ENCODE data around the gene NDC1. TPM values are rescaled to one million over a fixed set of nuclear protein-coding genes. Genes with fewer than 3 reads are reported as not detected.

NDC1 gene
- total RNA-seq, 1 donor from 2014 or later, result 15.6 TPM

- DNase-seq (ENCODE audit: extremely low read depth, low read depth, low spot score), result no peak
These were observed 105.2 kb downstream of the NDC1 start for GRCh38 chr1:53732912-53733317.

GRCh38 chr1:53732409-53732808 is 105.7 kb downstream of the NDC1 start:
- DNase-seq (ENCODE audit: extremely low read depth, low read depth, low spot score), result no peak

DNA sequence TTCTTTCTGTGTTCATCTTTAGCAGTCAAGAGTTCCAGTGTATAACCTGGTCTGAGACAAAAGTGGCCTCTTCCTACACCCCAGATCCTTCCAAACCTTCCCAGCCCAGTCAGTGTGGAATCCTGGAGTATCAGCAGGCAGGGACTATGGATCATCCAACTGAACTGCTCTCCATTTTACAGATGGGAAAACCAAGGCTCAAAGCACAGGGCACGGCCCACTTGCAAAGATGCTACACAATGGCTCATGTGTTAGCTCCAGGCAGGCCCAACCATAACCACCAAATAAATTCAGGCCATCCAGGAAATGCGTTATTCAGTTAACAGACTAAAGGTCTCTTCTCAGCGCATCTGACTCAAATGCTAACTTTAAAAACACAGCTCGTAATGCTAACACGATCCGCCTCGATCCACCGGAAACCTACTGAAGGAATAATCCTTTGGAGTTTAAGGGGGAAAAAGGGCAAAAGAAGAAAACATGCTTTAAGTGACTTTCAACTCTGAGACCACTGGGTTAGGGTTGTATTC is 106.3 kb downstream of the NDC1 start:
- no peak for DNase-seq (ENCODE audit: extremely low read depth, low read depth, low spot score)

GRCh38 chr1:53731043-53731600 is 107.0 kb downstream of the NDC1 start:
- DNase-seq (ENCODE audit: extremely low read depth, low read depth, low spot score), result no peak

- DNase-seq (ENCODE audit: extremely low read depth, low read depth, low spot score), result no peak
These were observed 107.8 kb downstream of the NDC1 start for GRCh38 chr1:53730224-53730865.

DNA sequence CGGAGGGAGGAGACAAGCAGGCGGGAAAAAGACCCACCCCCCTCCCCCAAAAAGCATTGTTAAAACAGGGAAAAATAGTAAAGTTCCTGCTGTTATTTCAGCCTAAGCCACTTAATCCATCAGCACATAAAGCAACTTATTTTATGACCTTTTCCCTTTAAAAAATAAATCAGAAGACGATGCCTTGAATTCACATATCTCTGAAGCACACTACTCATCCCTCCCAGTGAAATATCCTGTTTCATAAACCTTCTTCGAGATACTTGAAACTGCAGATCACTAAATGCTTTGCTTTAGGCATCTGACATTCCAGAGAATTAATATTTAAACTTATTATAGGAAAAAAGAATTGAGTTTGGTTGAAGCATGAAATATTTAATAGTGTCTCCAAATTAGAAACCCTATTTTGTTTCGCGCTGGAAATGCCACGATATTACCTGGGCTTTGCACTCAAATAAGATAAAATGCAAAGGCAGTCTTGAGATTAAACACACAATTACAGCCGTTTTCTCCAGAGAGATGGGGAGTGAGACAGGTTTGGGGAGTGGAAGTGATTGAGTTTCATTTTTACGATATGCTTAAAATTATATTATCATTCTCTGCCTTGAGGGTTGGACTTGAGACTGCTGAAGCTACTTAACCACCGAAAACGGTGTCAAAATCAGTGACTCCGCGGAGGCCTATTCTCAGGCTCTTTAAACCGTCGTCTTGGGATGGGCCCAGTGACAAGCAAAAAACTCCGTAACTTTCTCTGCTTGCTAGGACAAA is 108.5 kb downstream of the NDC1 start:
- no peak for DNase-seq (ENCODE audit: extremely low read depth, low read depth, low spot score)

- no peak for DNase-seq (ENCODE audit: extremely low read depth, low read depth, low spot score)
These were observed 109.2 kb downstream of the NDC1 start for GRCh38 chr1:53728702-53729455.

GRCh38 chr1:53728196-53728595 is 109.9 kb downstream of the NDC1 start:
- DNase-seq (ENCODE audit: extremely low read depth, low read depth, low spot score), result no peak

DNA sequence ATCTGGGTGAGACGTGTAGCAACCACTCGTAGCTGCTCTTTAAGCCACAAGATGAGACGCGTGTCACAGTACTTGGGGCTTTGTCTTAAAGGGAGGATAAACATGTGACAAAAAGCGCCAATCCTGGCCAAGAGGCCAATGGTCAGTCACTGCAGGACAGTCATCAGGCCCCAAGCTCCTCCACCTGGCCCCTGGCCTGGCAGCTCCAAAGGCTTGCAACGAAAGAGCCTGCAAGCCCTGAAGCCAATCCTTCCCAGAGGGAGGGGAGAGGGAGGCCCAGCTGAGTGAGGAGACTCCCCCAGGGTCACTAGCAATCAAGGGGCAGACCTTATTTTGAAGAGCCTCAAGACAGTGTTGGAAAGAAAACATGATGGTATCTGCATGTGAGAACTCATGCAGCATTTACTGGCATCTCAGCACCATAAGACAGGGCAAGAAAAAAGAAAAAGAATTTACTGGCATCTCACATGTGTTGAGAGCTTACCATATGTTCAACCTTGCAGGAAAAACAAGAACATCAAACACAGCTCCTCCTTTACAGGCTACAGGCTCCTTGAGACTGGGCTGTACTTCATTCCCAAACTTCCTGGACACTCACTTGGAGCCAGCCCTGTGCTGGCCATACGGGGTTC is 110.5 kb downstream of the NDC1 start:
- no peak for DNase-seq (ENCODE audit: extremely low read depth, low read depth, low spot score)

GRCh38 chr1:53726009-53726600 is 112.0 kb downstream of the NDC1 start:
- no peak for DNase-seq (ENCODE audit: extremely low read depth, low read depth, low spot score)

GRCh38 chr1:53725238-53725689 is 112.8 kb downstream of the NDC1 start:
- DNase-seq (ENCODE audit: extremely low read depth, low read depth, low spot score), result no peak

- no peak for DNase-seq (ENCODE audit: extremely low read depth, low read depth, low spot score)
These were observed 116.1 kb downstream of the NDC1 start for GRCh38 chr1:53722025-53722424.

DNA sequence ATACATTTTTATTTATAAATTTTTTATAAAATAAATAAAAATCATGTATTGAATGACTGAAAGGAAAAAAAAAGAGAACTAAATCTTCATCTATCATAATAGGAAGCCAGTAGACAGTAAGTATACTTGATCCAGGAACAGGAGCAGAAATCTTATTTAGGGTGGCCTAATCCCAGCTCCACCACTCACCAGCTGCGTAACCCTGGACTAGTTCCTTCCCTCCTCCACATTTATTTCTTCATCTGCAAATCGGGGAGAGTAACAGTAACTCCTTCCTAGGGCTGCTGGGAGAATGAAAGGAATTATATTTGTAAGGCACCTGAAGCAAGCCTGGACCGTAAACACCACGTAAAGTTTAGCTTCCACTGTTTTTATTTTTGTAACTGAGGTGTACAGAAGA is 117.0 kb downstream of the NDC1 start:
- no peak for DNase-seq (ENCODE audit: extremely low read depth, low read depth, low spot score)

- no peak for DNase-seq (ENCODE audit: extremely low read depth, low read depth, low spot score)
These were observed 118.6 kb downstream of the NDC1 start for GRCh38 chr1:53719469-53719868.

GRCh38 chr1:53718443-53718842 is 119.7 kb downstream of the NDC1 start:
- DNase-seq (ENCODE audit: extremely low read depth, low read depth, low spot score), result no peak

DNA sequence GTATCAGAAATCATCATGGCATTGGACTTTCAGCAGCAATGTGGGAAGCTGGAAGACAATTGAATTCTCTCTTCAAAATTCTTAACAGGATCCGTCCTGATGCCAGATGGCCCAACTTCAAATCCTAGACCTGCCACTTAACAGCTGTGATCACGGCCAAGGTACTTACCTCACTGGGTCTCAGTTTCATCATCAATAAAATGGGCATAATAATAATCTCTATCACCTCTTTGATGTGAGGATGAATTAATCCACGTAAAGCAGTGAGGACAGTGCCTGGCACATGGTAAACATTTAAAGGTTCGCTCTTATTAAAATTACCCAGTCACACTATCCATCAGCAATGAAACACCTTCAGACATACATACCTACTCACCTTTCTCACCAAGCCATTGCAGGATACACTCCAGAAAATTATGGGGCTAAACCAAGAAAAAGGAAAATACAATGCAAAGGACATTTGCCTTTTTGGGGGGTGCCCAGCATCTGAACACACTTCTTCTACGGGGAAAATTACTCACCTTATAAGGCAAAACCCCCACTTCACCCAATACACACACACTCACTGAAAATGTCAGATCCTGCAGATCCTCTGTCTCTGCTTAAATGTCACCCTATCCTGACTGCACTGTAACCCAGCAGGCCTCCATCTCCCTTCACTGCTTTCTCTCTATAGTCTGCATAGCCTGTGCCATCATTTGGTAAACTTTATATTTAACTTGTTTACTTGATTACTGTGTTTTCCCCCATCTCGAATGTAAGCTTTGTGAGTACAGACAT is 120.9 kb downstream of the NDC1 start:
- no peak for DNase-seq (ENCODE audit: extremely low read depth, low read depth, low spot score)

DNA sequence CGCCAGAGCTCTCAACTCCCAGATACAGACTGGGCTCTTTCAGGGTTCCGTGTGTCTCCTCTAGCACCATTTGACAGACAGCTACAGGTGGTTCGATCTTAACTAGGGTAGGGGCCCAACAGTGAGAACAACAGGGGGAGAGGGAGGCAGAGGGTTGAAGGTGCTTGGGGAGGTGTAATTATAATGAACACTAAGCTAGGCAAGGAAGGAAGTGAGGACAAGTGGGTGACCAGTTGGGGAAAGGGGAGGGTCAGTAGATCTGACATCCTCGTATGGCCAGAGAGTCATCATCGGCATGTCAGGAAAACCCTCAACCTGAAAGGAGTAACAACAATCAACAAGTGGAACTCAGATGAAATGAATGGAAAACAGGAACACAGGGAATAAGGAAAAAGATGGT is 121.9 kb downstream of the NDC1 start:
- DNase-seq (ENCODE audit: extremely low read depth, low read depth, low spot score), result no peak

GRCh38 chr1:53715478-53715877 is 122.6 kb downstream of the NDC1 start:
- DNase-seq (ENCODE audit: extremely low read depth, low read depth, low spot score), result no peak

Data from glomerular endothelial cell (primary cell).